Esophagus muscularis mucosa (tissue), 4 donors: ENCODE results near the gene DNAJC5. TPM values are rescaled to one million over a fixed set of nuclear protein-coding genes. Genes with fewer than 3 reads are reported as not detected.

ENCODE experiments used
- DNase-seq: peaks from one replicate; pipeline ENCODE4 v3.0.0-alpha.2; 2017; ENCODE audit errors: extremely low spot score
- H3K27ac ChIP-seq, 4 donors: fragments of 200-600 bp; sonication (generic); replicated peaks in 1 of 4; 1 replicate in 3 of 4; 2 replicates in 1 of 4; pipeline ENCODE4 v1.5.1; 2016 to 2019; ENCODE audit warnings: mild to moderate bottlenecking in 1 of 4
- H3K27me3 ChIP-seq, 4 donors: fragments of 200-600 bp; sonication (generic); one replicate each; pipeline versions ENCODE4 v1.5.1 to v1.6.0; 2016 to 2019
- H3K36me3 ChIP-seq, 4 donors: fragments of 200-600 bp; sonication (generic); one replicate each; pipeline ENCODE4 v1.5.1; 2016 to 2019
- H3K4me1 ChIP-seq, 4 donors: fragments of 200-600 bp; sonication (generic); one replicate each; pipeline ENCODE4 v1.5.1; 2016 to 2019
- H3K4me3 ChIP-seq, 4 donors: fragments of 200-600 bp; sonication (generic); 1 replicate in 2 of 4; 2 replicates in 2 of 4; pipeline ENCODE4 v1.5.1; 2016 to 2019; ENCODE audit warnings: mild to moderate bottlenecking in 4 of 4, moderate library complexity in 1 of 4
- H3K9me3 ChIP-seq, 4 donors: fragments of 200-600 bp; sonication (generic); 1 replicate in 3 of 4; 2 replicates in 1 of 4; pipeline ENCODE4 v1.5.1; 2016 to 2019
- EP300 ChIP-seq: sonication (generic); formaldehyde crosslinking; IDR thresholded peaks from one replicate; pipeline ENCODE4 v1.6.1; 2017; ENCODE audit warnings: antibody characterized with exemption
- POLR2A ChIP-seq: fragments of 450-650 bp; IDR thresholded peaks from one replicate; pipeline ENCODE4 v1.6.1; 2017; ENCODE audit warnings: antibody characterized with exemption, moderate library complexity, mild to moderate bottlenecking, low read depth
- POLR2AphosphoS5 ChIP-seq, 2 donors: sonication (generic); formaldehyde crosslinking; IDR thresholded peaks; one replicate each; pipeline ENCODE4 v1.6.1; 2017; ENCODE audit warnings: antibody characterized with exemption in 2 of 2
- WGBS: methylation state at CpG from one replicate; pipeline ENCODE4 v1.1.5; 2018; 5-methylcytosine and 5-hydroxymethylcytosine counted together
- intact Hi-C: fragments of 100-400 bp; cut with DNase I; formaldehyde crosslinking; loops from one replicate; pipeline ENCODE4 v1.15.1; 2023
- total RNA-seq, 4 donors: library from RNA; depleted of rRNA; stranded (reverse); fragments of >200 nt; gene quantifications; one replicate each; pipeline versions ENCODE4 v1.1.0 to v1.2.1, GENCODE V29; 2016
- TF ChIP-seq, protein P1 (sequence below), 3 experiments: fragments of 200-600 bp in 2 of 3; fragments of 450-650 bp in 1 of 3; sonication (generic) in 2 of 3; IDR thresholded peaks; one replicate each; pipeline ENCODE4 v1.5.1; 2017 to 2019; ENCODE audit warnings: antibody characterized with exemption in 3 of 3, mild to moderate bottlenecking in 2 of 3, moderate library complexity in 1 of 3

DNAJC5 gene
- total RNA-seq, 4 donors from 2014 or later = 39.5 to 64.9 (median 53.1) TPM

DNA sequence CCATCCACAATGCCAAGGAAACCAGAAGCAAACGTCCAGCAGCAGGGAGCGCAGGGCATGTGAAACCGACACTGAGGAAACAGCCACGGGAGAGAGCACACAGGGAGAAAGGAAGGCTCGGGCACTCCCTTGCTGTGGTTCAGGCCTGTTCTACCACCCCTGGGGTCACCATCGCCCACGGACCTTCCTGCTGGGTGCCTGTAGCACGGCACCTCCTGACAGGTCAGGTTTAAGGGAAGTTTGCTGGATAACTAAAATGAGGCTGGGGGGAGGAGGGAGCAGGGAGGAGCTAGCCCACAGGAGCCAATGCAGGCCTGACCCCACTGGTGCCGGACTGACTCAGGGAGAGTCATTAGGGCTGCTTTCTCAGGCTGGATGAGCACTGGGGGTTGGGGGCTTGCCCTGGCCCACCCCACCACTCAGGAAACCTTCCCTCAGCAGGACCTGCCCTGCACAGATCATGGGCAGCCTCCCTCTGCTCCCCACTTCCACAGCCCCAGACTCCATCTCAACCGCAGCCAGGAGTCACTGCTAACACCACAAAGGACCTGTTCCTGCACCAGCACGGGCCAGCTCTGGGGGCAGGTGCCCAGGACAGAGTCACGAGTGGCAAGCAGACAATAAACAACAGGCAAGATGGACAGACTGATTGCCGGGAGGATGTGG, 59.0 kb downstream of the DNAJC5 start:
- intact Hi-C loops = no loop called here
- H3K4me3 ChIP-seq = peak overlapping the region in 2 of 4 donors; percentile 93 to 95
- H3K9me3 ChIP-seq = no peaks in the 10 kb centered on the region
- H3K4me1 ChIP-seq = peaks cover 79 to 85% (median 84%) of the 10 kb centered on the region in 4 donors
- no peak for DNase-seq
- no peaks in the 10 kb centered on the region for H3K27me3 ChIP-seq
- TF ChIP-seq, protein P1, sequence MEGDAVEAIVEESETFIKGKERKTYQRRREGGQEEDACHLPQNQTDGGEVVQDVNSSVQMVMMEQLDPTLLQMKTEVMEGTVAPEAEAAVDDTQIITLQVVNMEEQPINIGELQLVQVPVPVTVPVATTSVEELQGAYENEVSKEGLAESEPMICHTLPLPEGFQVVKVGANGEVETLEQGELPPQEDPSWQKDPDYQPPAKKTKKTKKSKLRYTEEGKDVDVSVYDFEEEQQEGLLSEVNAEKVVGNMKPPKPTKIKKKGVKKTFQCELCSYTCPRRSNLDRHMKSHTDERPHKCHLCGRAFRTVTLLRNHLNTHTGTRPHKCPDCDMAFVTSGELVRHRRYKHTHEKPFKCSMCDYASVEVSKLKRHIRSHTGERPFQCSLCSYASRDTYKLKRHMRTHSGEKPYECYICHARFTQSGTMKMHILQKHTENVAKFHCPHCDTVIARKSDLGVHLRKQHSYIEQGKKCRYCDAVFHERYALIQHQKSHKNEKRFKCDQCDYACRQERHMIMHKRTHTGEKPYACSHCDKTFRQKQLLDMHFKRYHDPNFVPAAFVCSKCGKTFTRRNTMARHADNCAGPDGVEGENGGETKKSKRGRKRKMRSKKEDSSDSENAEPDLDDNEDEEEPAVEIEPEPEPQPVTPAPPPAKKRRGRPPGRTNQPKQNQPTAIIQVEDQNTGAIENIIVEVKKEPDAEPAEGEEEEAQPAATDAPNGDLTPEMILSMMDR (IDR thresholded peaks at IDR 0.05) = no peak
- TF ChIP-seq POLR2A (no peak), EP300 (no peak), POLR2AphosphoS5 (IDR thresholded peaks at IDR 0.05) (no peak)
- 53% methylated on average over 12 of the region's 13 CpGs for WGBS
- peak overlapping the region; percentile 86 to 94 (median 92) for H3K27ac ChIP-seq
- H3K36me3 ChIP-seq = peaks cover 0 to 11% (median 6%) of the 10 kb centered on the region in 4 donors

DNA sequence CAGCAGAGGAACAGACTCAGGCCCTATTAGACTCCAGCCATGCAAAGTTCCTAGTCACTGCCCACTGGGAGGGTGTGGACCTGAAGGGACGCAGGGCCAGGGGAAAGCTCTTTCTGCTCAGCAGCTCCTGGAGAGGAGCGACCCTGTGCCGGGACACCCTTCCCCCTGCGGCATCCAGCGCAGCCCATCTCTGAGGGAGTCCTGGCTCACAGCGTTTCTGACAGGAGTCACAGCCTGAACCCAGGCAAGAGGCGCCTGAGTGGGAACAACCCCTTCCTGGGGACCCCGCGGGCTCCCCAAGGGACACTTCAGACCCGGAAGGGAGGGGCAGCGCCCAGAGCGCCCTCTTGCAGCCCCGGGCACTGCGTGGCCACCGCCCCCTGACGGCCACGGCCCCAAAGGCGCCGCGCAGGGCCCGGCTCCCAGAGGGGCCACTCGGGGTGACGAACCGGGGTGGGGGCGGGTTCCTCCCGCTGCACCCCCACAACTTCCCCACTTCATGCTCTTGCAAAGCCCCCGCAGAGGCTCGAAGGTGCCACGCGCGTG, 60.4 kb downstream of the DNAJC5 start:
- Histone ChIP-seq H3K27ac (peak overlapping the region; percentile 90 to 97 (median 94)), H3K9me3 (no peaks in the 10 kb centered on the region), H3K27me3 (no peaks in the 10 kb centered on the region), H3K4me1 (peaks cover 65 to 70% (median 69%) of the 10 kb centered on the region in 4 donors), H3K36me3 (peaks cover 0 to 21% (median 20%) of the 10 kb centered on the region in 4 donors), H3K4me3 (peak overlapping the region; percentile 93 to 100 (median 94))
- TF ChIP-seq, protein P1 (IDR thresholded peaks at IDR 0.05) = peak; percentile 47 to 54 (median 53)
- no peak for TF ChIP-seq EP300
- 3% methylated on average over 5 of the region's 31 CpGs for WGBS
- intact Hi-C loops = no loop called here
- no peak for DNase-seq

DNA sequence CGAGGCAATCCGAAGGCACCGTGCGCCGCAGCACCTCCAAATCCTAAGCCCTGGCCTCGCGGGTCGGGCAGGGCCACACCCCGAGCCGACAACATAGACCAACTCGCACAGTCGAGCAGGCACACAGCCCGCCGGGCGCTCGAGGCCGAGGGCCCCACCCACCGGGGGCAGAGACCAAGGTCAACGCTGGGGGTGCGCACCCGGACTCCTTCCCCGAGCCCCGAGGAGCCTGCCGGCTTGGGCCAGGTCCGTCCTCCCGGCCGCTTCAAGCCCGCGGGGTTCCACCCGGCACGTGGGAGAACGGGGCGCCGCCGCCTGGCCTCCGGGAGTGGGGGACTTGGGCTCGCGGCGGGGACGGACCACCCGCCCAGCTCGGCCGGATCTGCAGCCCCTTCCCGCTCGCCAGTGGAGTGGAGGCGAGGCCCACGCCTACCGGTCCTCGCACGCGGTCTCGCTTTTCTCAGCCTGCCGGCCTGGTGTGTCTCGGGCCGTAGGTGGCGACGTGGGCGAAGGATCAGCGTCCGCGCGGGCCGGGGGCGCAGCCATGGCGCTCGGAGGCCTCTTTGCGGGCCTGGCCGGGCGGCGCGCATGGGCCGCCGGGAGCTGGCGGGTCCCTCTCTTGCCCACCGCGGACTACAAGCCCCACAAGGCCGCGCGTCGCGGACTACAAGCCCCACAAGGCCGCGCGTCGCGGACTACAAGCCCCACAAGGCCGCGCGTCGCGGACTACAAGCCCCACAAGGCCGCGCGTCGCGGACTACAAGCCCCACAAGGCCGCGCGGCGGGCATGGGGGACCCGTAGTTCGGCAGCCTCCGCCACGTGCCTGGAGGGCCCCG, 61.1 kb downstream of the DNAJC5 start, which contains the start of gene UCKL1:
Gene UCKL1 (minus strand): TSS at position 590 of the 837 bp plus-strand sequence. CDS start 44 bp downstream, at position 546.
- no CpG with 5 or more reads among the region's 105 CpGs for WGBS
- intact Hi-C loops = no loop called here

DNA sequence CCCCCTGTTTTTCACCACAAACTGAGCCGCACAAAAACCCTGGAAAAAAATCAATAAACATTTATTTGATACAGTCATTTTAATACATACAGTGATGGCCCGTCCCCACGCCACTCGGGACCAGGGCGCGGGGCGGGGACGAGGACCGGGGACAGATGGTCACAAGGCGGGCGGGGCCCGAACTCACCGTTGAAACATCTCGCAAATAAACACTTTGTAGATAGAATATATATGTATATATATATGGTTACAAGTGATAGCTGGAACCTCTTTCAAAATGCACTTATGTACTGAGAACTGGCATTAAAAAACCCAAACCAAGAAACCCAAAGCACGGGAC, 61.7 kb downstream of the DNAJC5 start:
- Histone ChIP-seq H3K9me3 (no peaks in the 10 kb centered on the region), H3K27ac (peak overlapping the region; percentile 61 to 94 (median 71)), H3K36me3 (peaks cover 5 to 33% (median 31%) of the 10 kb centered on the region in 4 donors), H3K4me3 (peak overlapping the region; percentile 93 to 100 (median 94)), H3K4me1 (peaks cover 52 to 58% (median 57%) of the 10 kb centered on the region in 4 donors), H3K27me3 (no peaks in the 10 kb centered on the region)
- intact Hi-C loops = no loop called here
- no peak for DNase-seq
- no peak for TF ChIP-seq POLR2A
- TF ChIP-seq POLR2AphosphoS5 (IDR thresholded peaks at IDR 0.05) = no peak
- no peak for TF ChIP-seq EP300
- TF ChIP-seq, protein P1 (IDR thresholded peaks at IDR 0.05) = no peak
- WGBS = 0% methylated on average over 15 of the region's 15 CpGs

More for the DNA sequence above, 61.1 kb downstream of the DNAJC5 start, which contains the start of gene UCKL1:
- TF ChIP-seq EP300 (no peak), POLR2A (peak; percentile 66), POLR2AphosphoS5 (IDR thresholded peaks at IDR 0.05) (peak; percentile 82 to 91)
- TF ChIP-seq, protein P1 (IDR thresholded peaks at IDR 0.05) = no peak
- H3K27me3 ChIP-seq = no peaks in the 10 kb centered on the region
- no peak for DNase-seq
- no peaks in the 10 kb centered on the region for H3K9me3 ChIP-seq
- H3K4me3 ChIP-seq = peak within 1 kb of the TSS; percentile 93 to 100 (median 94)
- peak within 1 kb of the TSS; percentile 90 to 97 (median 94) for H3K27ac ChIP-seq
- peaks cover 0 to 27% (median 25%) of the 10 kb centered on the region in 4 donors for H3K36me3 ChIP-seq
- peaks cover 58 to 63% (median 63%) of the 10 kb centered on the region in 4 donors for H3K4me1 ChIP-seq
